GM18502 (cell line): ENCODE measurements around the gene HBA1.
"Not testable (repeated sequence)": the region's sequence is repeated elsewhere in the genome, so short reads cannot be mapped to it uniquely, and the experiment has no call there.

Experiments used
- ATAC-seq: cut with Tn5 transposase; IDR thresholded peaks from one replicate; pipeline ENCODE4 v1.9.1; 2021; ENCODE audit warnings: mild to moderate bottlenecking; ENCODE audit not compliant: unreplicated experiment, poor library complexity

The HBA1 gene

GRCh38 chr16:159136-159849 lies 17.2 kb upstream of the HBA1 start:
- ATAC-seq, result no peak

- ATAC-seq, result not testable (repeated sequence)
These were observed 16.2 kb upstream of the HBA1 start for GRCh38 chr16:160242-160641.

- ATAC-seq, result no peak
These were observed 15.7 kb upstream of the HBA1 start for GRCh38 chr16:160691-161190.

GRCh38 chr16:162271-162991 lies 14.0 kb upstream of the HBA1 start:
- no peak for ATAC-seq

GRCh38 chr16:163139-163538 lies 13.3 kb upstream of the HBA1 start:
- ATAC-seq, result not testable (repeated sequence)

GRCh38 chr16:163696-164095 lies 12.8 kb upstream of the HBA1 start:
- not testable (repeated sequence) for ATAC-seq

- not testable (repeated sequence) for ATAC-seq
These were observed 12.2 kb upstream of the HBA1 start for GRCh38 chr16:164134-164823.

GRCh38 chr16:164827-165538 lies 11.5 kb upstream of the HBA1 start:
- ATAC-seq, result no peak

GRCh38 chr16:165539-166374 lies 10.7 kb upstream of the HBA1 start, which contains the start of gene HBM:
TSS of gene HBM (plus strand) at chr16:165978. CDS start at chr16:165998, 20 bp downstream.
- no peak for ATAC-seq

GRCh38 chr16:166375-167121 lies 9.9 kb upstream of the HBA1 start:
- no peak for ATAC-seq

- ATAC-seq, result no peak
These were observed 9.3 kb upstream of the HBA1 start for GRCh38 chr16:167122-167690.

GRCh38 chr16:168424-168823 lies 8.1 kb upstream of the HBA1 start:
- no peak for ATAC-seq

- no peak for ATAC-seq
These were observed 7.5 kb upstream of the HBA1 start for GRCh38 chr16:169014-169413.

GRCh38 chr16:170088-170507 lies 6.4 kb upstream of the HBA1 start:
- ATAC-seq, result not testable (repeated sequence)

- ATAC-seq, result no peak
These were observed 5.7 kb upstream of the HBA1 start for GRCh38 chr16:170788-171187.

- not testable (repeated sequence) for ATAC-seq
These were observed 4.0 kb upstream of the HBA1 start, which contains the start of gene HBA2 for GRCh38 chr16:172374-172941. TSS of gene HBA2 (plus strand) at chr16:172876. CDS start at chr16:172913, 37 bp downstream.

GRCh38 chr16:173211-173854 lies 3.1 kb upstream of the HBA1 start:
- ATAC-seq, result not testable (repeated sequence)
